ENCODE data around the gene SERPINF2.

- no peak for TF ChIP-seq BCL11A (tag by site-specific recombination; IDR thresholded peaks at IDR 0.05; ENCODE audit: low read depth)
- TF ChIP-seq, protein P1, sequence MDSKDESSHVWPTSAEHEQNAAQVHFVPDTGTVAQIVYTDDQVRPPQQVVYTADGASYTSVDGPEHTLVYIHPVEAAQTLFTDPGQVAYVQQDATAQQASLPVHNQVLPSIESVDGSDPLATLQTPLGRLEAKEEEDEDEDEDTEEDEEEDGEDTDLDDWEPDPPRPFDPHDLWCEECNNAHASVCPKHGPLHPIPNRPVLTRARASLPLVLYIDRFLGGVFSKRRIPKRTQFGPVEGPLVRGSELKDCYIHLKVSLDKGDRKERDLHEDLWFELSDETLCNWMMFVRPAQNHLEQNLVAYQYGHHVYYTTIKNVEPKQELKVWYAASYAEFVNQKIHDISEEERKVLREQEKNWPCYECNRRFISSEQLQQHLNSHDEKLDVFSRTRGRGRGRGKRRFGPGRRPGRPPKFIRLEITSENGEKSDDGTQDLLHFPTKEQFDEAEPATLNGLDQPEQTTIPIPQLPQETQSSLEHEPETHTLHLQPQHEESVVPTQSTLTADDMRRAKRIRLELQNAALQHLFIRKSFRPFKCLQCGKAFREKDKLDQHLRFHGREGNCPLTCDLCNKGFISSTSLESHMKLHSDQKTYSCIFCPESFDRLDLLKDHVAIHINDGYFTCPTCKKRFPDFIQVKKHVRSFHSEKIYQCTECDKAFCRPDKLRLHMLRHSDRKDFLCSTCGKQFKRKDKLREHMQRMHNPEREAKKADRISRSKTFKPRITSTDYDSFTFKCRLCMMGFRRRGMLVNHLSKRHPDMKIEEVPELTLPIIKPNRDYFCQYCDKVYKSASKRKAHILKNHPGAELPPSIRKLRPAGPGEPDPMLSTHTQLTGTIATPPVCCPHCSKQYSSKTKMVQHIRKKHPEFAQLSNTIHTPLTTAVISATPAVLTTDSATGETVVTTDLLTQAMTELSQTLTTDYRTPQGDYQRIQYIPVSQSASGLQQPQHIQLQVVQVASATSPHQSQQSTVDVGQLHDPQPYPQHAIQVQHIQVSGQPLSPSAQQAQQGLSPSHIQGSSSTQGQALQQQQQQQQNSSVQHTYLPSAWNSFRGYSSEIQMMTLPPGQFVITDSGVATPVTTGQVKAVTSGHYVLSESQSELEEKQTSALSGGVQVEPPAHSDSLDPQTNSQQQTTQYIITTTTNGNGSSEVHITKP (tag by site-specific recombination; IDR thresholded peaks at IDR 0.05): no peak
- TF ChIP-seq, protein P2, sequence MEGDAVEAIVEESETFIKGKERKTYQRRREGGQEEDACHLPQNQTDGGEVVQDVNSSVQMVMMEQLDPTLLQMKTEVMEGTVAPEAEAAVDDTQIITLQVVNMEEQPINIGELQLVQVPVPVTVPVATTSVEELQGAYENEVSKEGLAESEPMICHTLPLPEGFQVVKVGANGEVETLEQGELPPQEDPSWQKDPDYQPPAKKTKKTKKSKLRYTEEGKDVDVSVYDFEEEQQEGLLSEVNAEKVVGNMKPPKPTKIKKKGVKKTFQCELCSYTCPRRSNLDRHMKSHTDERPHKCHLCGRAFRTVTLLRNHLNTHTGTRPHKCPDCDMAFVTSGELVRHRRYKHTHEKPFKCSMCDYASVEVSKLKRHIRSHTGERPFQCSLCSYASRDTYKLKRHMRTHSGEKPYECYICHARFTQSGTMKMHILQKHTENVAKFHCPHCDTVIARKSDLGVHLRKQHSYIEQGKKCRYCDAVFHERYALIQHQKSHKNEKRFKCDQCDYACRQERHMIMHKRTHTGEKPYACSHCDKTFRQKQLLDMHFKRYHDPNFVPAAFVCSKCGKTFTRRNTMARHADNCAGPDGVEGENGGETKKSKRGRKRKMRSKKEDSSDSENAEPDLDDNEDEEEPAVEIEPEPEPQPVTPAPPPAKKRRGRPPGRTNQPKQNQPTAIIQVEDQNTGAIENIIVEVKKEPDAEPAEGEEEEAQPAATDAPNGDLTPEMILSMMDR (tag by site-specific recombination; IDR thresholded peaks at IDR 0.05): no peak
- TF ChIP-seq, protein P3, sequence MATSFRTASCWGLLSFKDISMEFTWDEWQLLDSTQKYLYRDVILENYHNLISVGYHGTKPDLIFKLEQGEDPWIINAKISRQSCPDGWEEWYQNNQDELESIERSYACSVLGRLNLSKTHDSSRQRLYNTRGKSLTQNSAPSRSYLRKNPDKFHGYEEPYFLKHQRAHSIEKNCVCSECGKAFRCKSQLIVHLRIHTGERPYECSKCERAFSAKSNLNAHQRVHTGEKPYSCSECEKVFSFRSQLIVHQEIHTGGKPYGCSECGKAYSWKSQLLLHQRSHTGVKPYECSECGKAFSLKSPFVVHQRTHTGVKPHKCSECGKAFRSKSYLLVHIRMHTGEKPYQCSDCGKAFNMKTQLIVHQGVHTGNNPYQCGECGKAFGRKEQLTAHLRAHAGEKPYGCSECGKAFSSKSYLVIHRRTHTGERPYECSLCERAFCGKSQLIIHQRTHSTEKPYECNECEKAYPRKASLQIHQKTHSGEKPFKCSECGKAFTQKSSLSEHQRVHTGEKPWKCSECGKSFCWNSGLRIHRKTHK (tag by site-specific recombination; IDR thresholded peaks at IDR 0.05): no peak
- peak; percentile 24; the same call in 1 of the 2 replicates for TF ChIP-seq ZBTB8A (tag by site-specific recombination; IDR thresholded peaks at IDR 0.05)
- TF ChIP-seq ZNF324 (tag by site-specific recombination; IDR thresholded peaks at IDR 0.05): no peak
These were observed 6.1 kb upstream of the SERPINF2 start for GRCh38 chr17:1736348-1737281.
